Measurements from ENCODE around the gene SYT11.

The SYT11 gene

GRCh38 chr1:155840386-155840785, 19.0 kb upstream of the SYT11 start:
- TF ChIP-seq PPARA (CRISPR knock-in tag; IDR thresholded peaks at IDR 0.05; ENCODE audit: borderline replicate concordance) (no peak), TSHZ2 (CRISPR knock-in tag; IDR thresholded peaks at IDR 0.05) (no peak), ESRRG (CRISPR knock-in tag; IDR thresholded peaks at IDR 0.05) (no peak), ZFP30 (CRISPR knock-in tag; IDR thresholded peaks at IDR 0.05) (no peak), CREB5 (CRISPR knock-in tag; IDR thresholded peaks at IDR 0.05; ENCODE audit: low read depth) (no peak), SNAI2 (CRISPR knock-in tag; IDR thresholded peaks at IDR 0.05) (no peak), ZNF8 (CRISPR knock-in tag; IDR thresholded peaks at IDR 0.05) (no peak), ARNTL (CRISPR knock-in tag; IDR thresholded peaks at IDR 0.05; ENCODE audit: borderline replicate concordance, low read depth) (no peak), CSDC2 (CRISPR knock-in tag; IDR thresholded peaks at IDR 0.05) (no peak), TCF4 (CRISPR knock-in tag; IDR thresholded peaks at IDR 0.05; ENCODE audit: borderline replicate concordance) (no peak), GLIS3 (CRISPR knock-in tag; IDR thresholded peaks at IDR 0.05) (no peak), ZNF70 (CRISPR knock-in tag; IDR thresholded peaks at IDR 0.05) (no peak), ZFP3 (CRISPR knock-in tag; IDR thresholded peaks at IDR 0.05) (no peak), TOX (CRISPR knock-in tag; IDR thresholded peaks at IDR 0.05; ENCODE audit: borderline replicate concordance) (no peak), ZNF565 (CRISPR knock-in tag; conservative IDR thresholded peaks at IDR 0.05; ENCODE audit: low read depth) (no peak), BACH2 (CRISPR knock-in tag; IDR thresholded peaks at IDR 0.05; ENCODE audit: borderline replicate concordance) (no peak), OSR1 (CRISPR knock-in tag; IDR thresholded peaks at IDR 0.05) (no peak)
- TF ChIP-seq, protein P1, sequence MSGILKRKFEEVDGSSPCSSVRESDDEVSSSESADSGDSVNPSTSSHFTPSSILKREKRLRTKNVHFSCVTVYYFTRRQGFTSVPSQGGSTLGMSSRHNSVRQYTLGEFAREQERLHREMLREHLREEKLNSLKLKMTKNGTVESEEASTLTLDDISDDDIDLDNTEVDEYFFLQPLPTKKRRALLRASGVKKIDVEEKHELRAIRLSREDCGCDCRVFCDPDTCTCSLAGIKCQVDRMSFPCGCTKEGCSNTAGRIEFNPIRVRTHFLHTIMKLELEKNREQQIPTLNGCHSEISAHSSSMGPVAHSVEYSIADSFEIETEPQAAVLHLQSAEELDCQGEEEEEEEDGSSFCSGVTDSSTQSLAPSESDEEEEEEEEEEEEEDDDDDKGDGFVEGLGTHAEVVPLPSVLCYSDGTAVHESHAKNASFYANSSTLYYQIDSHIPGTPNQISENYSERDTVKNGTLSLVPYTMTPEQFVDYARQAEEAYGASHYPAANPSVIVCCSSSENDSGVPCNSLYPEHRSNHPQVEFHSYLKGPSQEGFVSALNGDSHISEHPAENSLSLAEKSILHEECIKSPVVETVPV (CRISPR knock-in tag; IDR thresholded peaks at IDR 0.05), result no peak
- TF ChIP-seq, protein P2, sequence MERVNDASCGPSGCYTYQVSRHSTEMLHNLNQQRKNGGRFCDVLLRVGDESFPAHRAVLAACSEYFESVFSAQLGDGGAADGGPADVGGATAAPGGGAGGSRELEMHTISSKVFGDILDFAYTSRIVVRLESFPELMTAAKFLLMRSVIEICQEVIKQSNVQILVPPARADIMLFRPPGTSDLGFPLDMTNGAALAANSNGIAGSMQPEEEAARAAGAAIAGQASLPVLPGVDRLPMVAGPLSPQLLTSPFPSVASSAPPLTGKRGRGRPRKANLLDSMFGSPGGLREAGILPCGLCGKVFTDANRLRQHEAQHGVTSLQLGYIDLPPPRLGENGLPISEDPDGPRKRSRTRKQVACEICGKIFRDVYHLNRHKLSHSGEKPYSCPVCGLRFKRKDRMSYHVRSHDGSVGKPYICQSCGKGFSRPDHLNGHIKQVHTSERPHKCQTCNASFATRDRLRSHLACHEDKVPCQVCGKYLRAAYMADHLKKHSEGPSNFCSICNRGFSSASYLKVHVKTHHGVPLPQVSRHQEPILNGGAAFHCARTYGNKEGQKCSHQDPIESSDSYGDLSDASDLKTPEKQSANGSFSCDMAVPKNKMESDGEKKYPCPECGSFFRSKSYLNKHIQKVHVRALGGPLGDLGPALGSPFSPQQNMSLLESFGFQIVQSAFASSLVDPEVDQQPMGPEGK (CRISPR knock-in tag; IDR thresholded peaks at IDR 0.05; ENCODE audit: borderline replicate concordance), result no peak
- TF ChIP-seq, protein P3, sequence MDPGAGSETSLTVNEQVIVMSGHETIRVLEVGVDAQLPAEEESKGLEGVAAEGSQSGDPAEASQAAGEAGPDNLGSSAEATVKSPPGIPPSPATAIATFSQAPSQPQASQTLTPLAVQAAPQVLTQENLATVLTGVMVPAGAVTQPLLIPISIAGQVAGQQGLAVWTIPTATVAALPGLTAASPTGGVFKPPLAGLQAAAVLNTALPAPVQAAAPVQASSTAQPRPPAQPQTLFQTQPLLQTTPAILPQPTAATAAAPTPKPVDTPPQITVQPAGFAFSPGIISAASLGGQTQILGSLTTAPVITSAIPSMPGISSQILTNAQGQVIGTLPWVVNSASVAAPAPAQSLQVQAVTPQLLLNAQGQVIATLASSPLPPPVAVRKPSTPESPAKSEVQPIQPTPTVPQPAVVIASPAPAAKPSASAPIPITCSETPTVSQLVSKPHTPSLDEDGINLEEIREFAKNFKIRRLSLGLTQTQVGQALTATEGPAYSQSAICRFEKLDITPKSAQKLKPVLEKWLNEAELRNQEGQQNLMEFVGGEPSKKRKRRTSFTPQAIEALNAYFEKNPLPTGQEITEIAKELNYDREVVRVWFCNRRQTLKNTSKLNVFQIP (CRISPR knock-in tag; IDR thresholded peaks at IDR 0.05; ENCODE audit: borderline replicate concordance, low read depth), result no peak
- no peak for ATAC-seq

DNA sequence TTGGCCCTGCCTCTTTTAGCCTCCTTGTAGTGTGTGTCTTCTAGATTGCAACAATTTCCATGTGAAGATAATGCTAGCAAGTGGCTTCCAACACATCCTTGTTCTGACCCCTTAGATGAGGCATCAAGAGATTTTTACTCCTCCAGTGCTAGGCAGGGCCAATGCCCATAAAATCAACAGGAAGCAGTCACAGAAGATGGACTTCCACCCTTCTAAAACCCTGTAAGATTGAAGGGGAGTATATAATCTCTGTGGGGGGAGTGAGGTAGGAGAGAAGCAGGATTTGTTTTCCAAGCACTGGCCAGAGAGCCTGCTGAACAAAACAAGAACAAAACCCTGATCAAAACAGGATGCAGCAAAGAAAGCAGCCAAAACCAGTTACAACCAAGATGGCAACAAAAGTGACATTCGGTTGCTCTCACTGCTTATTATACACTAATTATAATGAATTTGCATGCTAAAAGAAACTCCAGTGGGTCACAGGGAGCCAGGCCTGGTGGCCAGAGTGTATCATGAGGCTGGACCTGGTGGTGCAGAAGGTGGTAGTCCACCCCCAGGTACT, 14.4 kb upstream of the SYT11 start:
- TF ChIP-seq ZNF8 (CRISPR knock-in tag; IDR thresholded peaks at IDR 0.05), result no peak
- TF ChIP-seq ZFP30 (CRISPR knock-in tag; IDR thresholded peaks at IDR 0.05), result no peak
- TF ChIP-seq TCF4 (CRISPR knock-in tag; IDR thresholded peaks at IDR 0.05; ENCODE audit: borderline replicate concordance), result no peak
- TF ChIP-seq TSHZ2 (CRISPR knock-in tag; IDR thresholded peaks at IDR 0.05), result no peak
- TF ChIP-seq, protein P3 (CRISPR knock-in tag; IDR thresholded peaks at IDR 0.05; ENCODE audit: borderline replicate concordance, low read depth), result no peak
- TF ChIP-seq ZFP3 (CRISPR knock-in tag; IDR thresholded peaks at IDR 0.05), result no peak
- TF ChIP-seq ZNF565 (CRISPR knock-in tag; conservative IDR thresholded peaks at IDR 0.05; ENCODE audit: low read depth), result no peak
- no peak for TF ChIP-seq OSR1 (CRISPR knock-in tag; IDR thresholded peaks at IDR 0.05)
- TF ChIP-seq ESRRG (CRISPR knock-in tag; IDR thresholded peaks at IDR 0.05), result no peak
- no peak for TF ChIP-seq BACH2 (CRISPR knock-in tag; IDR thresholded peaks at IDR 0.05; ENCODE audit: borderline replicate concordance)
- TF ChIP-seq CREB5 (CRISPR knock-in tag; IDR thresholded peaks at IDR 0.05; ENCODE audit: low read depth), result no peak
- no peak for TF ChIP-seq ZC3H10 (CRISPR knock-in tag; IDR thresholded peaks at IDR 0.05)
- no peak for ATAC-seq
